GM19455 (cell line): ENCODE results near the gene MICAL2.

ENCODE experiments used
- ATAC-seq: cut with Tn5 transposase; IDR thresholded peaks from one replicate; pipeline ENCODE4 v1.9.1; 2021; ENCODE audit not compliant: unreplicated experiment

Gene MICAL2

GRCh38 chr11:12221051-12221535 is 110.7 kb downstream of the MICAL2 start:
- no peak for ATAC-seq

- ATAC-seq, result no peak
Observed at GRCh38 chr11:12222055-12222792, 111.8 kb downstream of the MICAL2 start.

- ATAC-seq, result no peak
Observed at GRCh38 chr11:12223771-12224536, 113.6 kb downstream of the MICAL2 start.

- ATAC-seq, result peak; percentile 93
Observed at GRCh38 chr11:12224537-12224893, 114.1 kb downstream of the MICAL2 start.

GRCh38 chr11:12225046-12225739 is 114.8 kb downstream of the MICAL2 start:
- ATAC-seq, result no peak

GRCh38 chr11:12226093-12226492 is 115.7 kb downstream of the MICAL2 start:
- ATAC-seq, result no peak

- no peak for ATAC-seq
Observed at GRCh38 chr11:12229450-12230229, 119.2 kb downstream of the MICAL2 start.

- ATAC-seq, result no peak
Observed at GRCh38 chr11:12232160-12232559, 121.8 kb downstream of the MICAL2 start.

GRCh38 chr11:12232817-12233601 is 122.6 kb downstream of the MICAL2 start:
- no peak for ATAC-seq

- ATAC-seq, result no peak
Observed at GRCh38 chr11:12233602-12233925, 123.2 kb downstream of the MICAL2 start.

GRCh38 chr11:12234221-12234620 is 123.8 kb downstream of the MICAL2 start:
- no peak for ATAC-seq

GRCh38 chr11:12235080-12235479 is 124.7 kb downstream of the MICAL2 start:
- ATAC-seq, result no peak

- no peak for ATAC-seq
Observed at GRCh38 chr11:12235553-12235946, 125.2 kb downstream of the MICAL2 start.

- ATAC-seq, result peak; percentile 64
Observed at GRCh38 chr11:12235947-12236743, 125.8 kb downstream of the MICAL2 start.

GRCh38 chr11:12236744-12237101 is 126.3 kb downstream of the MICAL2 start:
- ATAC-seq, result no peak

GRCh38 chr11:12237381-12237784 is 127.0 kb downstream of the MICAL2 start:
- no peak for ATAC-seq

- ATAC-seq, result no peak
Observed at GRCh38 chr11:12238420-12238819, 128.0 kb downstream of the MICAL2 start.

GRCh38 chr11:12239396-12239795 is 129.0 kb downstream of the MICAL2 start:
- ATAC-seq, result no peak

GRCh38 chr11:12239804-12240371 is 129.5 kb downstream of the MICAL2 start:
- no peak for ATAC-seq
